HG03442 (cell line): ENCODE results near the gene CNTN4.

ENCODE experiments used
- ATAC-seq: cut with Tn5 transposase; IDR thresholded peaks from one replicate; pipeline ENCODE4 v1.9.1; 2021; ENCODE audit warnings: mild to moderate bottlenecking, moderate library complexity; ENCODE audit not compliant: unreplicated experiment

Gene CNTN4

DNA sequence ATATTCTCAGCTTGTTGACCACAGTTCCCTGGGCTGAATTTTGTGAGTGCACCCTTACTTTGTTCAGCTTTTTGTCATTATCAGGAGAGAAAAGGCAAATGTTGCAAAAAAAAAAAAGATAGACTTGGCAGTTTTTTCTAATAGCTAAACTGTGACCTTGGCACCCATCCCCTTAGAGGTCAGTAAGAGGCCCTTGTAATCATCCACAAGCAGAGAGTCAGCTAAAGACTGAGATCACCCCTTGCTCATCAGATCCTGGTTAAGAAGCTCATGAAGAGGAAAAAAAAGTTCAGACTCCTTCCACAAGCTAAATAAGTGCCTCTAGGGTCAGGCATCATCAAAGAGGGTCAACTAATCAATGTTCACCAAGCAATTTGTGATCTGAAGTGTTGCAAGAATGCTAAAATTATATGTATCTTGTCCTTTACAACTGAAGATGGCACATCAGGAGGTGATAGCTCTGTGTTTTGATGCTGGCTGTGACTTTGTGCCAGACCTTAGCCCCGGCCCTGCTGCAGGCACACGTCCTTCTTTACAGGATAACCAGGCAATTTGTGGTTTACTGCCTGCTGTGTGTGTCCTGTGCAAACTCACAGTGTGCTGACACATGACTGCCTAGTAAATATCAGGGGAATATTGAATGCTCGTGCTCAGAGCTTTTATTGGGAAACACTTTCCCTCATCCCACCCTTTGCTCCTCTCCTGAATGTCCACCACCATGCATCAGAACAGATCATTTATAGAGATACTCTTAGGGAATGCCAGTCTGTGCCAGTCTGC is 748.6 kb downstream of the CNTN4 start:
- ATAC-seq, result no peak

- ATAC-seq, result no peak
These were observed 750.4 kb downstream of the CNTN4 start for GRCh38 chr3:2849092-2849491.

DNA sequence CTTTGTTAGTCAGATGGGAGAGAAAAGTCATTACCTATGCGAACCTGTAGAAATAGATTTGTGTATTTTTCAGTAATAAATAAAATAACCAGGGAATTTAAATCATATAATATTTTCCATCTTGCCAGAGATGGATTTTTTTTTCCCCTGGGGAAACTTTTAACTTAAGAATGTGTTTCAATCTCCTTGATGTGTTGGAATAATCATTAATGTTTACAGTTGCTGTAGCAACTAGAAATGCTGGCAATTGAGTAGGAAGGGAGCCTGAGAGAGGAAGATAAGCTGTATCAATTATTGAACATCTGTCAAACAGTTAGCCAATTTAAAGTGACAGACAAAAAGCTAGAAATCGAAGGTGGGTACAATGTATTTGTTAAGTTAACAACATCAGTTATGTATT is 752.0 kb downstream of the CNTN4 start:
- no peak for ATAC-seq

DNA sequence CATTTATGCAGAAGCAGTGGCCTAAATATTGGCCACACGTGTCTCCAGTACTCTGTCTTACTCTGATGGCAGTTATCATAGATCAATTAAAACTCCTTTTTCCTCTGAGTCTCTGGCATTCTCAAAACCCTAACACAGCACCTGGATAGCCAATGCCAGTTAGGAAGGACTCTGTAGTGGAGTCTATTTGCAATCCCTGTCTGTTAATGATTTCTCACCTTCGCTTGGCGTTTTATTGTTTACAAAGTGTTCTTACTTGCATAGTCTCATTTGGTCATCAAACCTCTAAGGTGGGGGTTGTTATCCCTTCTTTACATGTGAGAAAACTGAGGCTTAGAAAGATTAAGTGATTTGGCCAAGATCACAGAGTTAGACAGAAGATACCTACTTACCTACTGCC is 752.7 kb downstream of the CNTN4 start:
- no peak for ATAC-seq

- ATAC-seq, result no peak
These were observed 753.2 kb downstream of the CNTN4 start for GRCh38 chr3:2851835-2852234.

- no peak for ATAC-seq
These were observed 755.0 kb downstream of the CNTN4 start for GRCh38 chr3:2853651-2854050.

DNA sequence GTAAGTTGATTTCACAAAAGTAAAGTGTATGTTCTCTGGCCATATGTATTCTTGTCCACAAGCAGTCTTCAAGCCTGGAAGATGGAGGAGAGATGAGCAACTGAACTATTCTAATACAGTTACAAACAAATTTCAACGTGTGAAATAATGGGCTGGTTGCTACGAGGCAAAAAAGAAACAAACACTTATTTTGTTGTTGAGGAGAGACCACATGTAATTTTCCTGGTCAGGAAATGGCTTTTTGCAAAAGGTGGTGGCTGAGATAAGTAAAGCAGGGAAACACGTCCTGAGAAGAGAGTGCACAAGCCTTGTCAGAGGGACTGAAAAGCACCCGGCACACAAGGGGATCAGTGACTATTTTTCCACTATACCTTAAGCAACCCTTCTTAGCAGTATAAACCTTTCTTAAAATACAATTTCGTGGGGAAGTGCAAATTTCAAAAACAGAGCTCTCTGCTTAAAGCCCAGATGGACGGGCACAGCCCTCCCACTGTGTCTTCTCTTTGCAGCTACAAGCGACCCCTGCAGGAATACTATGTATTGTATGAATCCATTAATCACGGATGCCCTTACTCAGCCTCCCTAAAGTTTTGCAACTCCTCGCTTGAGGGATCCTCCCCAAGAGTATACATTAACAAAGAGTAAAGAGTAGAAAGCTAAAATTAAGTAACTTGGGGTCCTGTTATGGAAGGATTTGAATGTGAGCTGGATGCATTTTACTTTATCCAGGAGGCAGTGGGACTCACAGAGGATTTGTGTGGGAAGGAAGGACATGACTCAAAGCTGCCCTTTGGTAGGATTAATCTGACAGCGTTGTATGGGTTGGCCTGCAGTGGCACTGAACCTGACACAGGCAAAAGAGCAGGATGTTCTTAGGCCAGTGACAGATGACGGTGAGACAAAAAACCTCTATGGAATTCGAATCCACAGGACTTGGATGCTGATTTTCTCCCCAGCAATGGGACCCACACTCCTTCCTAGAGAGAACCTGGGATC is 757.8 kb downstream of the CNTN4 start:
- no peak for ATAC-seq

DNA sequence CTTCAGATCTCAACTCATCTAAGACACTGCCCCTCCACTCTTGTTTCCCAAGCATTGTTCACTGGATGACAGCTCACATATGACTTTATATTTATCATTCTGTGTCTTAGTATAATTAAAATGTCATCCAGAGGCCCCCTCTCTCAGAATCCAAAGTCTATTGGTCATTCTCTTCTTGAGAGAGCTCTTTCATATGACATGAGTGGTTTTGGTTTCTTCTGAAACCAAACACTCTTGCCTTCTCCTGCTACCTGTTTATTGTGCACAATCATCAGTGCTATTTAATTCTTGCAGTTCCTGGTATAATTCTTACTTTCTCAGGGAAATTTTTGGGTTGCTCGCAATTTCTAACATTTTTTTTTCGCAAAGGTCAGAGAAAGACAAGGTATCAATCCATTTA is 762.0 kb downstream of the CNTN4 start:
- no peak for ATAC-seq

DNA sequence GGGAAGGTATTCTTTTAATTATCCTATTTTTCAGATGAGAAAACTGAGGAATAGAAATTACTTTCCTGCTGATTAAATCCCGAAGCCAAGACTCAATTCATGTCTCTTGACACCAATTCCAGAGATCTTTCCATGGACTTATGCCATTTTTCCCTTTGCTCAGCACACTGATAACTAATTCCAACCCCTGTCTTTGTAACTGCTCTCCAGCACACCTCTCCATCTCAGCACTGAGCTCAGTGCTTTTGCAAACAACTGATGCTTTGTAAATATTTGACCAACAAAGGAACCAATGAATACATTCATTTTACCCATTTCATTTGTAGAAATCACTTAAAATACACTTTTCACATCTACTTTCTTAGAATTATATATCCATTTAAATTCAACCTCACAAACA is 762.5 kb downstream of the CNTN4 start:
- no peak for ATAC-seq

- ATAC-seq, result no peak
These were observed 763.3 kb downstream of the CNTN4 start for GRCh38 chr3:2861920-2862319.

- no peak for ATAC-seq
These were observed 763.7 kb downstream of the CNTN4 start for GRCh38 chr3:2862366-2862765.

DNA sequence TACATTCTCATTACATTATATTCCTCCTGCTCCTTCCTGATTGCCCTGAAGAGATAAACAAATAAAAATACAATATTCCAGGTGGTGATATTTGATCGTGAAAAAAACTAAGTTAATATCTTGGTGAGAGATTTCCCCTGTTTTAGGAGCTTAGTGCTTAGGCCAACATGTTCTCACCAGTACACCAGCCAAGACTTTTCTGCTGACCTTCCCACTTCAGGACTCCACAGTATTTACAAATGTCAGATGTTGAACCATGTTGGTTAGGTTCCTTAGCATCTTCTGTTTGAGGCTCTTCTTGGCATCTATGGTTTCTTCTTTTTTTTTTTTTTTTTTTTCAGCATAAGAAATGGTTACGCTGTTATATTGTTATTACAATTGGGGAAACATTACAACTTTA is 764.5 kb downstream of the CNTN4 start:
- no peak for ATAC-seq

- no peak for ATAC-seq
These were observed 771.2 kb downstream of the CNTN4 start for GRCh38 chr3:2869905-2870304.

- peak; percentile 46 for ATAC-seq
These were observed 772.2 kb downstream of the CNTN4 start for GRCh38 chr3:2870724-2871333.

GRCh38 chr3:2872884-2873283 is 774.2 kb downstream of the CNTN4 start:
- no peak for ATAC-seq

DNA sequence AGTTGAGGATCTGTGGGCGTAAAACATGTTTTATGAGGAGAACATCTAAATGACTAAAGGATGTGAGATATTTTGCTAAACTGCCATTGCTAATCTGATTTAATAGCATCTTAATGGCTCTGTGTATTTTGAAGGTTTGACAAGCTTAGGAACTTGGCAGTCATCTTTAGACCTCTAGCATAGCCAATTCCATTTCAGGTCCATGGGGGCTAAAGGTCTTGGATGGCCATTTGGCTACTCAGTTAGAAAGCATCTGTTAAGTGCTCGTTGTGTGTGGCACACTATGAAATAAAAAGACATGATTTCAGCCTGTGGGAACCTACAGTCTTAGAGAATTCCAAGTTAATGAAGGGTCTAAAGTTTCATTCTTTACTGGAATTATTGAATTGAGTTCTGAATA is 775.3 kb downstream of the CNTN4 start:
- ATAC-seq, result no peak

DNA sequence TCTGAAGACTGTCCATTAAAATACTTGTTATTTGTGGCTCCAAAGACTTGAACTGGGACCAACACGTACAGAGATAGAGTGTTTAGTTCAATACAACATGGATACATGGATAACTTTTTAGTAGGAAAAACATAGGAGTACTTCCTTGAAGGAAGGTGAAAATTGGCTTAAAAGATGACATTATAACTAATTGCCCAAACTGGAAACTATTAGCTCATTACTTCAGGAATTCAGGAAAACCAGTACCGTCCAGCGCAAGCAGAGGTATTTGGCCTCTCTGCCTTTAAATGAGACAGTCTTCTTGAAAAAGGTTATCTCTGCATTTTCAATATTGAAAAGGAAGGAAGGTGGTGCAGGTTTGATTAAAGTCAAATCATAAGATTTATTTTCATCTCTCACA is 777.0 kb downstream of the CNTN4 start:
- no peak for ATAC-seq

GRCh38 chr3:2876362-2876761 is 777.7 kb downstream of the CNTN4 start:
- ATAC-seq, result no peak

DNA sequence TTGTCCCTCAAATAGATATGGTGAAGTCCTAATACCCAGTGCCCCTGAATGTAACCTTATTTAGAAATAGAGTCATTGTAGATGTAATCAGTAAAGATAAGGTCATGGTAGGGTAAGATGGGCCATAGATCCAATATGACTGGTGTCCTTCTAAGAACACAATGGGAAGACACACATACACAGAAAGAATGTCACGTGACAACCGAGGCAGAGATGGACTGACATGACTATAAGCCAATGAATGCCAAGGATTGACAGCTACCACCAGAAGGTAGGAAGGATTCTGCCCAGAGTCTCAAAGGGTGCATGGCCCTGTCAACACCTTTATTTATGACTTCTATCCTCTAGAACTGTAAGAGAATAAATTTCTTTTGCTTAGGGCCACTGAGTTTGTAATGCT is 780.4 kb downstream of the CNTN4 start:
- no peak for ATAC-seq

DNA sequence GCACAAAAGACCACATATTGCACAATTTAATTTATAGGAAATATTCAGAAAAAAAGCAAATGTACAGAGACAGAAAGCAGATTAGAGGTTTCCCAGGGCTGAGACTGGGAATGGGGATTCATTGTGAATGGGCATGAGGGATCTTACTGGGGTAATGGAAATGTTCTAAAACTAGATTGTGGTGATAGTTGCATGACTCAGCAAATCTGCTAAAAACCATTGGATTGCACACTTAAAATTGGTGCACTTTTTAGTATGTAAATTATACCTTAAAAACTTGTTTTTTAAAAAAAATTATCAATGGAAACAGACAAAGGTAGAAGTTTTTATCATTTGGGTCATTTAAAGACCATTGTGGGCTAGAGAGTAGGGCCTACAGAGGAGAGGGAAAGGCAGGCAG is 780.9 kb downstream of the CNTN4 start:
- no peak for ATAC-seq

DNA sequence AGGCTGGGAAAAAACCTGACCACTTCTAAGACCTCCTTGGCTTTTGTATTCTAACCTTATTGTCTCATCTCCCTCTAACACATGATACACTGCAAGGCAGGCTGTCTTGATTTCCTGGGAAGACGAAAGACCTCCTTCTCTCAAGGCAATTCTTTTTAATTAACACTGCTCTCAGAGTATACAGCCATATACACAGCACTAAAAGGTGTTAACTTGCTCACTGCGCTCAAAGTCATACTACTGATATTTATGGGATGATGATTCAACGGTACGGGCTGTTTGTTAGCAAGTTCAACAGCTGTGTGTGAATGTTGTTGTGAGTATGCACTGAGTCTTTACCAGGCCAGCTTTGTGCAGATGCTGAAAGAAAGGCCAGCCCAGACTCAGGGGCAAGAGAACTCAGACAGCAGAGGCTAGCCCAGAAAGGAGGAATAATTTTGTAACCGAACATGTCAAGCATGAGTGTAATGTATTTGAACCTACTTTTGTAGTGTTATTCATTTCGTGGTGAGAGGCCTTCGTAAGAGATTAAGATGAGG is 781.6 kb downstream of the CNTN4 start:
- ATAC-seq, result no peak
